GM12865 (cell line): Measurements from ENCODE around the gene NT5DC1.

Experiments used
- DNase-seq: peaks from one replicate; pipeline ENCODE4 v3.0.0; 2010; ENCODE audit warnings: low read depth
- H3K4me3 ChIP-seq: 2 replicates; pipeline ENCODE4 v1.5.1; 2011; ENCODE audit warnings: mild to moderate bottlenecking, low read depth, low read length, control low read depth
- CTCF ChIP-seq: IDR thresholded peaks from 2 replicates; pipeline ENCODE4 v1.5.1; 2011; ENCODE audit warnings: low read length, control low read depth, low read depth, inconsistent platforms; ENCODE audit not compliant: insufficient read depth; ENCODE audit errors: missing control alignments

NT5DC1 gene

GRCh38 chr6:116101302-116101718 is 657 bp downstream of the NT5DC1 start:
- peak overlapping the region; percentile 49 for H3K4me3 ChIP-seq
- DNase-seq = no peak
- TF ChIP-seq CTCF = no peak

- TF ChIP-seq CTCF = no peak
- peak; percentile 26 for DNase-seq
- peak overlapping the region; percentile 49 for H3K4me3 ChIP-seq
Measured at GRCh38 chr6:116101790-116102189, 1.1 kb downstream of the NT5DC1 start.

DNA sequence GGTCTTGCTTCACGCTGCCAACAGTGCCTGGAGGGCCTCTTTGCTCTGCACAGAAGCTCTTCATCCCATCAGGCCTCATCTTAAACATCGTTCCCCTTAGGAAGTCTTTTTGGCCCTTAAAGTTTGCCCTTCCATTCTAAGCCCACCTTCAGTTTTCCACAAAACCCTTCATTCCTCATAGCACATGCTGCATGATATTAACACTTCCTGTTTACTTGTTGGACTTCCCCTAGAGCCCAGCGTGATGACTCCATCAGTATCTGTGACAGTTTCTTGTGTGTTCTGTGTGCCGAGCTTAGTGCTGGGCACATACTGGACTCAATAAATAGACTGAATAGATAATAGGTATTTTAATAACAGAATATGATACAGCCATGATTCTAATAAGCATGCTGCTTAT is 2.2 kb downstream of the NT5DC1 start:
- peak overlapping the region; percentile 49 for H3K4me3 ChIP-seq
- no peak for TF ChIP-seq CTCF
- DNase-seq = peak; percentile 48

- DNase-seq = no peak
- no peak for TF ChIP-seq CTCF
- H3K4me3 ChIP-seq = no peak overlapping the region
Measured at GRCh38 chr6:116104636-116105035, 4.0 kb downstream of the NT5DC1 start.

DNA sequence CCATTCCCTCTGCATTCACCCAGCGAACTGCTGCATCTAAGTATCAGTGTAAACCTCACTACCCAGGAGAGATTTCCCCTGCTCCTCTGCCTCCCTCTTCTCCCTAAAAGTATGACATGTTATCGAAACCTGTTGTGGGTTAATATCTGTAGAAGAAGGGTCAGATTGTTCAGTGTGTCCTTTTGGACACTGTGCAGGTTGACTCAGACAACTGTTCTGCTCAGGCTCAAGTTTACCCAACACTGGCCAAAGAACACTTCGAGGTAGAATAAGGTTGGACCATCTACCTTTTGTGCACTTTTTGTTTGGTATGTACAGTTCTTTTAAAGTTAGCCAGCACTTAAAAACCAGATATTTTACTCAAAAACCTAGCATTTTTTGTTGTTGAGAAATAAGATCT is 4.6 kb downstream of the NT5DC1 start:
- no peak overlapping the region for H3K4me3 ChIP-seq
- no peak for TF ChIP-seq CTCF
- DNase-seq = no peak

GRCh38 chr6:116106146-116106545 is 5.5 kb downstream of the NT5DC1 start:
- DNase-seq = no peak
- peak overlapping the region; percentile 29; the same call in 1 of the 2 replicates for H3K4me3 ChIP-seq
- TF ChIP-seq CTCF = no peak

GRCh38 chr6:116108836-116109235 is 8.2 kb downstream of the NT5DC1 start:
- no peak for TF ChIP-seq CTCF
- no peak for DNase-seq
- H3K4me3 ChIP-seq = no peak overlapping the region
